HCT116 (cell line): Measurements from ENCODE around the gene COL15A1. TPM values are rescaled to one million over a fixed set of nuclear protein-coding genes. Genes with fewer than 3 reads are reported as not detected.
"Not testable (repeated sequence)": the region's sequence is repeated elsewhere in the genome, so short reads cannot be mapped to it uniquely, and the experiment has no call there.

ENCODE experiments used
- ATAC-seq: fragments of 200-7000 bp; cut with Tn5 transposase; 2 replicates; pipeline ENCODE4 v1.9.1; 2020; ENCODE audit warnings: mild to moderate bottlenecking, moderate library complexity
- BruUV-seq: library from RNA; stranded (reverse); fragments of 400-500 nt; replicated peaks from 2 replicates; lab custom pipeline; 2021; lab: Mats Ljungman, UMichigan
- CTCF ChIA-PET: fragments of 300-600 bp; sonication (Branson Sonifier 250); formaldehyde crosslinking; loops from one replicate; lab custom pipeline; 2021; ENCODE audit warnings: antibody characterized with exemption; lab: Charles Lee
- POLR2A ChIA-PET: fragments of 300-600, 350-600 bp; sonication (Branson Sonifier 250); formaldehyde crosslinking; loops from one replicate; lab custom pipeline; 2021; ENCODE audit warnings: antibody characterized with exemption; lab: Charles Lee
- RAD21 ChIA-PET, 2 experiments: fragments of 300-600 bp; sonication (Branson Sonifier 250); formaldehyde crosslinking; loops; one replicate each; lab custom pipeline; 2023; ENCODE audit warnings: low total read pairs in 2 of 2; ENCODE audit not compliant: uncharacterized antibody in 2 of 2, unreplicated experiment in 2 of 2, low non-redundant PET in 1 of 2; lab: Charles Lee
- DNase-seq: peaks from one replicate; pipeline ENCODE4 v3.0.0-alpha.2; 2010; ENCODE audit warnings: low read depth, low spot score
- H2AFZ ChIP-seq: fragments of 200-600 bp; shearing (Covaris generic), sonication (generic); 2 replicates; pipeline ENCODE4 v1.6.1; 2017; ENCODE audit warnings: low read depth, mixed run types, mixed read lengths, antibody characterized with exemption, low read length; ENCODE audit not compliant: poor library complexity, severe bottlenecking
- H3K27ac ChIP-seq: 2 replicates; pipeline ENCODE4 v1.5.1; 2012; ENCODE audit warnings: low read depth, low read length
- H3K27me3 ChIP-seq: fragments of 200-600 bp; sonication (generic); 2 replicates; pipeline ENCODE4 v1.6.1; 2016; ENCODE audit warnings: mixed run types, low read length, mixed read lengths; ENCODE audit not compliant: insufficient read depth
- H3K36me3 ChIP-seq, 2 experiments: fragments of 200-500 bp in 1 of 2; fragments of 200-600 bp in 1 of 2; sonication (Bioruptor generic) in 1 of 2; sonication (generic) in 1 of 2; 2 replicates each; pipeline versions ENCODE4 v1.5.1 to v1.6.1; 2014 to 2016; ENCODE audit warnings: low read length in 2 of 2, inconsistent platforms in 1 of 2, mixed read lengths in 1 of 2, mixed run types in 1 of 2; ENCODE audit not compliant: insufficient read depth in 2 of 2, control insufficient read depth in 1 of 2
- H3K4me1 ChIP-seq, 2 experiments: fragments of 200-600 bp in 1 of 2; sonication (generic) in 1 of 2; 2 replicates each; pipeline versions ENCODE4 v1.5.1 to v1.6.1; 2012 to 2017; ENCODE audit warnings: low read length in 2 of 2, inconsistent platforms in 1 of 2, mild to moderate bottlenecking in 1 of 2, mixed read lengths in 1 of 2, mixed run types in 1 of 2, moderate library complexity in 1 of 2; ENCODE audit not compliant: insufficient read depth in 2 of 2, control insufficient read depth in 1 of 2
- H3K4me2 ChIP-seq: fragments of 200-600 bp; sonication (generic); 2 replicates; pipeline ENCODE4 v1.6.1; 2017; ENCODE audit warnings: mixed run types, low read length, mixed read lengths
- H3K4me3 ChIP-seq, 2 experiments: fragments of 200-600 bp in 1 of 2; sonication (generic) in 1 of 2; replicated peaks in 1 of 2; 2 replicates each; pipeline ENCODE4 v1.5.1; 2011 to 2016; ENCODE audit warnings: low read length in 2 of 2, control low read depth in 1 of 2, low read depth in 1 of 2, mild to moderate bottlenecking in 1 of 2, mixed read lengths in 1 of 2, mixed run types in 1 of 2
- H3K79me2 ChIP-seq: fragments of 200-600 bp; sonication (generic); 2 replicates; pipeline ENCODE4 v1.6.1; 2017; ENCODE audit warnings: mild to moderate bottlenecking, mixed run types, low read length, moderate library complexity, mixed read lengths; ENCODE audit not compliant: insufficient read depth
- H3K9ac ChIP-seq: fragments of 200-600 bp; sonication (generic); 2 replicates; pipeline ENCODE4 v1.6.1; 2016; ENCODE audit warnings: low read length, mixed read lengths
- H3K9me2 ChIP-seq: fragments of 200-600 bp; sonication (generic), shearing (Covaris generic); 2 replicates; pipeline ENCODE4 v1.6.1; 2017; ENCODE audit warnings: mixed run types, mild to moderate bottlenecking, moderate library complexity; ENCODE audit not compliant: insufficient read depth
- H3K9me3 ChIP-seq, 2 experiments: fragments of 200-500 bp in 1 of 2; fragments of 200-600 bp in 1 of 2; sonication (Bioruptor generic) in 1 of 2; sonication (generic) in 1 of 2; 2 replicates each; pipeline ENCODE4 v1.6.1; 2014 to 2017; ENCODE audit warnings: low read length in 2 of 2, mixed read lengths in 2 of 2, inconsistent platforms in 1 of 2, low read depth in 1 of 2, mild to moderate bottlenecking in 1 of 2, mixed run types in 1 of 2, moderate library complexity in 1 of 2; ENCODE audit not compliant: control insufficient read depth in 1 of 2, insufficient read depth in 1 of 2
- H4K20me1 ChIP-seq: fragments of 200-600 bp; sonication (generic), shearing (Covaris generic); 2 replicates; pipeline ENCODE4 v1.6.1; 2017; ENCODE audit warnings: mixed run types, mild to moderate bottlenecking, moderate library complexity; ENCODE audit not compliant: insufficient read depth
- EZH2 ChIP-seq: fragments of 200-600 bp; sonication (generic); IDR thresholded peaks from 2 replicates; pipeline ENCODE4 v1.6.1; 2017; ENCODE audit warnings: antibody characterized with exemption, mixed run types
- FOSL1 ChIP-seq: IDR thresholded peaks from 2 replicates; pipeline ENCODE4 v1.6.1; 2012; ENCODE audit warnings: low read depth
- intact Hi-C: fragments of 100-400 bp; cut with micrococcal nuclease; formaldehyde crosslinking; loops from 2 replicates; pipeline ENCODE4 v1.10.0; 2022
- total RNA-seq: library from RNA; stranded (reverse); gene quantifications from one replicate; pipeline ENCODE4 v1.2.1, GENCODE V29; 2021; ENCODE audit not compliant: unreplicated experiment
- TF ChIP-seq, protein P1 (sequence below): IDR thresholded peaks from 2 replicates; pipeline ENCODE4 v1.6.1; 2011; ENCODE audit warnings: mild to moderate bottlenecking, low read length, moderate library complexity; ENCODE audit not compliant: insufficient replicate concordance; ENCODE audit errors: extremely low read depth
- TF ChIP-seq, protein P2 (sequence below): IDR thresholded peaks from 2 replicates; pipeline ENCODE4 v1.6.1; 2012; ENCODE audit warnings: low read depth

Gene COL15A1
- total RNA-seq, 1 experiment from 2014 or later = 0.15 TPM

DNA sequence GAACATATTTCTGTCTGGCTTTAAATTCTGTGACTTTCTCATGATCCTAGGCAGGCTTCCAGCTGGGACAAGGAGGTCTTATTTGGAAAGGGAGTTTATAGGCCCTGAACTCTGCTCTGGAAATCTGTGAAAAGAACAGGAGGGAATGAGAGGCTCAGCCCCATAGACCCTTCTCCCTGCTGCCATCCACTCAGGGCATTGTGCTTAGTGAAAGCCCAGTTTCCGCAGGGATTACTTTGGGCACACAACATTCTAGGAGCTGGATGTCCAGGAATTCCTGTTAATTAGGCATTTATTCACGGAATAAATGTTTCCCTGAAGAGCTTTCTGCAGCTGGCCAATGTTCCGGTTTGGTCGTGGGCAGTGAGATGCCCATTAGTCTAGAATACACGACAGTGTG is 32.7 kb upstream of the COL15A1 start:
- Histone ChIP-seq H3K9me3 (no peaks in the 10 kb centered on the region), H3K27me3 (no peaks in the 10 kb centered on the region), H2AFZ (no peak overlapping the region), H3K9ac (no peak overlapping the region), H4K20me1 (no peaks in the 10 kb centered on the region), H3K4me2 (no peak overlapping the region), H3K36me3 (no peaks in the 10 kb centered on the region), H3K9me2 (no peaks in the 10 kb centered on the region), H3K79me2 (no peaks in the 10 kb centered on the region), H3K4me1 (peaks cover 3 to 8% of the 10 kb centered on the region in 2 experiments; a peak in 3 of 4 replicates), H3K27ac (no peak overlapping the region), H3K4me3 (no peak overlapping the region)
- TF ChIP-seq FOSL1 (no peak), EZH2 (no peak)
- TF ChIP-seq, protein P1, sequence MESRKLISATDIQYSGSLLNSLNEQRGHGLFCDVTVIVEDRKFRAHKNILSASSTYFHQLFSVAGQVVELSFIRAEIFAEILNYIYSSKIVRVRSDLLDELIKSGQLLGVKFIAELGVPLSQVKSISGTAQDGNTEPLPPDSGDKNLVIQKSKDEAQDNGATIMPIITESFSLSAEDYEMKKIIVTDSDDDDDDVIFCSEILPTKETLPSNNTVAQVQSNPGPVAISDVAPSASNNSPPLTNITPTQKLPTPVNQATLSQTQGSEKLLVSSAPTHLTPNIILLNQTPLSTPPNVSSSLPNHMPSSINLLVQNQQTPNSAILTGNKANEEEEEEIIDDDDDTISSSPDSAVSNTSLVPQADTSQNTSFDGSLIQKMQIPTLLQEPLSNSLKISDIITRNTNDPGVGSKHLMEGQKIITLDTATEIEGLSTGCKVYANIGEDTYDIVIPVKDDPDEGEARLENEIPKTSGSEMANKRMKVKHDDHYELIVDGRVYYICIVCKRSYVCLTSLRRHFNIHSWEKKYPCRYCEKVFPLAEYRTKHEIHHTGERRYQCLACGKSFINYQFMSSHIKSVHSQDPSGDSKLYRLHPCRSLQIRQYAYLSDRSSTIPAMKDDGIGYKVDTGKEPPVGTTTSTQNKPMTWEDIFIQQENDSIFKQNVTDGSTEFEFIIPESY = no peak
- TF ChIP-seq, protein P2, sequence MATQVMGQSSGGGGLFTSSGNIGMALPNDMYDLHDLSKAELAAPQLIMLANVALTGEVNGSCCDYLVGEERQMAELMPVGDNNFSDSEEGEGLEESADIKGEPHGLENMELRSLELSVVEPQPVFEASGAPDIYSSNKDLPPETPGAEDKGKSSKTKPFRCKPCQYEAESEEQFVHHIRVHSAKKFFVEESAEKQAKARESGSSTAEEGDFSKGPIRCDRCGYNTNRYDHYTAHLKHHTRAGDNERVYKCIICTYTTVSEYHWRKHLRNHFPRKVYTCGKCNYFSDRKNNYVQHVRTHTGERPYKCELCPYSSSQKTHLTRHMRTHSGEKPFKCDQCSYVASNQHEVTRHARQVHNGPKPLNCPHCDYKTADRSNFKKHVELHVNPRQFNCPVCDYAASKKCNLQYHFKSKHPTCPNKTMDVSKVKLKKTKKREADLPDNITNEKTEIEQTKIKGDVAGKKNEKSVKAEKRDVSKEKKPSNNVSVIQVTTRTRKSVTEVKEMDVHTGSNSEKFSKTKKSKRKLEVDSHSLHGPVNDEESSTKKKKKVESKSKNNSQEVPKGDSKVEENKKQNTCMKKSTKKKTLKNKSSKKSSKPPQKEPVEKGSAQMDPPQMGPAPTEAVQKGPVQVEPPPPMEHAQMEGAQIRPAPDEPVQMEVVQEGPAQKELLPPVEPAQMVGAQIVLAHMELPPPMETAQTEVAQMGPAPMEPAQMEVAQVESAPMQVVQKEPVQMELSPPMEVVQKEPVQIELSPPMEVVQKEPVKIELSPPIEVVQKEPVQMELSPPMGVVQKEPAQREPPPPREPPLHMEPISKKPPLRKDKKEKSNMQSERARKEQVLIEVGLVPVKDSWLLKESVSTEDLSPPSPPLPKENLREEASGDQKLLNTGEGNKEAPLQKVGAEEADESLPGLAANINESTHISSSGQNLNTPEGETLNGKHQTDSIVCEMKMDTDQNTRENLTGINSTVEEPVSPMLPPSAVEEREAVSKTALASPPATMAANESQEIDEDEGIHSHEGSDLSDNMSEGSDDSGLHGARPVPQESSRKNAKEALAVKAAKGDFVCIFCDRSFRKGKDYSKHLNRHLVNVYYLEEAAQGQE = no peak
- ChIA-PET RAD21 (no interaction called here), CTCF (no interaction called here), POLR2A (no interaction called here)
- intact Hi-C loops = no loop called here
- DNase-seq = no peak
- no peak for ATAC-seq
- BruUV-seq = no TSS peak

DNA sequence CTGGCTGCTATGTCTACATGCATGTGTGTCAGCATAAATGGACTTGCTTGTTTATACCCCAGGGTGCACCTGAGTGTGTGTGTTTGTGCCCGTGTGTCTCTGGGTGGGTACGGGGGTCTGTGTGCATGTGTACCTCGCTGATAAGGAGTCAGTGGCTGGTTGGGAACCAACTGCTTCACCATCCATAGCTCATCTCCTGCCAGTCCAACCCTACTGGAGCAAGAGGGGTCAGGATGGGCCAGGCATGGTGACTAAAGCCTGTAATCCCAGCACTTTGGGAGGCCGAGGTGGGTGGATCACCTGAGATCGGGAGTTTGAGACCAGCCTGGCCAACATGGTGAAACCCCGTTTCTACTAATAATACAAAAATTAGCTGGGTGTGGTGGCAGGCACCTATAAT is 32.0 kb upstream of the COL15A1 start:
- RAD21 ChIA-PET, H4K20me1 ChIP-seq, ATAC-seq, H3K4me3 ChIP-seq, H3K9me2 ChIP-seq, H3K9me3 ChIP-seq, BruUV-seq, H2AFZ ChIP-seq, H3K4me2 ChIP-seq, DNase-seq, CTCF ChIA-PET, H3K27ac ChIP-seq, H3K4me1 ChIP-seq, H3K27me3 ChIP-seq, POLR2A ChIA-PET, H3K79me2 ChIP-seq, H3K36me3 ChIP-seq, intact Hi-C loops, H3K9ac ChIP-seq: not testable (repeated sequence)
